Esophagus squamous epithelium (tissue), 4 donors: ENCODE measurements around the gene DISP3.

Experiments used
- CTCF ChIP-seq, 6 experiments: fragments of 450-650 bp in 4 of 6; fragments of 200-600 bp in 2 of 6; sonication (generic) in 2 of 6; IDR thresholded peaks; one replicate each; pipeline ENCODE4 v1.5.1; 2016 to 2019; ENCODE audit warnings: antibody characterized with exemption in 6 of 6, mild to moderate bottlenecking in 4 of 6, moderate library complexity in 4 of 6
- POLR2A ChIP-seq, 4 donors: fragments of 450-650 bp; IDR thresholded peaks; one replicate each; pipeline ENCODE4 v1.6.1; 2017; ENCODE audit warnings: antibody characterized with exemption in 4 of 4, mild to moderate bottlenecking in 4 of 4, moderate library complexity in 3 of 4

- no peak for TF ChIP-seq CTCF (IDR thresholded peaks at IDR 0.05)
- no peak for TF ChIP-seq POLR2A (IDR thresholded peaks at IDR 0.05)
Measured at GRCh38 chr1:11429935-11430334, 49.0 kb upstream of the DISP3 start.
